HL-60 (cell line): ENCODE results near the gene MGAT5B.

Source experiments
- DNase-seq, 2 experiments: peaks; one replicate each; pipeline ENCODE4 v3.0.0-alpha.2; 2010 to 2020; ENCODE audit warnings: low read depth in 1 of 2, low spot score in 1 of 2
- H3K27ac ChIP-seq: fragments of 250-450 bp; sonication (Bioruptor Pico); replicated peaks from 2 replicates; pipeline ENCODE4 v1.5.1; 2020; ENCODE audit warnings: mild to moderate bottlenecking, moderate library complexity
- H3K27me3 ChIP-seq: fragments of 250-450 bp; sonication (Bioruptor Pico); 2 replicates; pipeline ENCODE4 v1.5.1; 2021; ENCODE audit warnings: mild to moderate bottlenecking, moderate library complexity; ENCODE audit not compliant: insufficient read depth, poor library complexity, severe bottlenecking
- H3K4me3 ChIP-seq: replicated peaks from 2 replicates; pipeline ENCODE4 v1.5.1; 2011; ENCODE audit warnings: mild to moderate bottlenecking, control low read depth, low read length; ENCODE audit not compliant: insufficient read depth
- CTCF ChIP-seq: IDR thresholded peaks from one replicate; pipeline ENCODE4 v1.5.1; 2011; ENCODE audit warnings: low read length, control low read depth, inconsistent platforms; ENCODE audit not compliant: insufficient read depth
- GABPA ChIP-seq: IDR thresholded peaks from 2 replicates; pipeline ENCODE4 v1.6.1; 2012; ENCODE audit warnings: low read depth
- POLR2AphosphoS5 ChIP-seq: IDR thresholded peaks from 2 replicates; pipeline ENCODE4 v1.6.1; 2012; ENCODE audit warnings: low read depth
- REST ChIP-seq: IDR thresholded peaks from 2 replicates; pipeline ENCODE4 v1.6.1; 2012; ENCODE audit warnings: low read depth; ENCODE audit not compliant: insufficient replicate concordance
- SPI1 ChIP-seq: IDR thresholded peaks from 2 replicates; pipeline ENCODE4 v1.6.1; 2012; ENCODE audit warnings: low read depth, mild to moderate bottlenecking, borderline replicate concordance

MGAT5B gene

GRCh38 chr17:76923491-76923890 lies 55.3 kb downstream of the MGAT5B start:
- no peak for TF ChIP-seq GABPA
- TF ChIP-seq POLR2AphosphoS5: no peak
- TF ChIP-seq SPI1: no peak
- TF ChIP-seq CTCF: no peak
- TF ChIP-seq REST: no peak
- Histone ChIP-seq H3K27me3 (no peaks in the 10 kb centered on the region), H3K27ac (no peak overlapping the region), H3K4me3 (no peak overlapping the region)
- no peak for DNase-seq

- no peak for DNase-seq
- Histone ChIP-seq H3K27ac (no peak overlapping the region), H3K4me3 (no peak overlapping the region), H3K27me3 (peaks cover 5% of the 10 kb centered on the region)
- no peak for TF ChIP-seq REST
- no peak for TF ChIP-seq CTCF
- TF ChIP-seq POLR2AphosphoS5: no peak
- no peak for TF ChIP-seq SPI1
- TF ChIP-seq GABPA: no peak
Observed at GRCh38 chr17:76924345-76925342, 56.4 kb downstream of the MGAT5B start.

GRCh38 chr17:76925441-76925891 lies 57.3 kb downstream of the MGAT5B start:
- DNase-seq: no peak
- Histone ChIP-seq H3K4me3 (no peak overlapping the region), H3K27ac (no peak overlapping the region), H3K27me3 (peaks cover 5% of the 10 kb centered on the region)
- TF ChIP-seq SPI1: no peak
- no peak for TF ChIP-seq REST
- TF ChIP-seq CTCF: no peak
- TF ChIP-seq GABPA: no peak
- TF ChIP-seq POLR2AphosphoS5: no peak
